Neural progenitor cell (in vitro differentiated cells): Measurements from ENCODE around the gene TMCO2.

Experiments used
- CTCF ChIP-seq: fragments of 200-600 bp; sonication (generic); IDR thresholded peaks from 2 replicates; pipeline ENCODE4 v1.5.1; 2017; ENCODE audit warnings: antibody characterized with exemption, mild to moderate bottlenecking
- EZH2 ChIP-seq: fragments of 200-600 bp; sonication (generic); IDR thresholded peaks from 2 replicates; pipeline ENCODE4 v1.6.1; 2017; ENCODE audit warnings: antibody characterized with exemption, mild to moderate bottlenecking, moderate library complexity
- EZH2phosphoT487 ChIP-seq: fragments of 200-600 bp; sonication (generic); IDR thresholded peaks from 2 replicates; pipeline ENCODE4 v1.6.1; 2017; ENCODE audit warnings: antibody characterized with exemption

- TF ChIP-seq EZH2phosphoT487 = no peak
- TF ChIP-seq CTCF = no peak
- TF ChIP-seq EZH2 = no peak
These were observed 17.6 kb downstream of the TMCO2 start for GRCh38 chr1:40265298-40265697.
